HepG2 (cell line): ENCODE results near the gene HIGD1A. TPM values are rescaled to one million over a fixed set of nuclear protein-coding genes. Genes with fewer than 3 reads are reported as not detected.

Source experiments
- ATM ChIP-seq: fragments of 450-650 bp; IDR thresholded peaks from 2 replicates; pipeline ENCODE4 v1.7.1; 2017; ENCODE audit warnings: mild to moderate bottlenecking, borderline replicate concordance
- CEBPB ChIP-seq: IDR thresholded peaks from 2 replicates; pipeline ENCODE4 v1.6.1; 2011; ENCODE audit warnings: low read depth, low read length, improper control_type of control experiment, borderline replicate concordance
- CENPX ChIP-seq: sonication (generic); formaldehyde crosslinking; IDR thresholded peaks from 2 replicates; pipeline ENCODE4 v1.9.0; 2021; ENCODE audit warnings: mild to moderate bottlenecking, missing genetic modification reagents, moderate library complexity
- LCORL ChIP-seq, 2 experiments: fragments of 450-650 bp in 1 of 2; sonication (generic) in 1 of 2; formaldehyde crosslinking in 1 of 2; IDR thresholded peaks; 2 replicates each; pipeline versions ENCODE4 v1.5.0 to v1.6.1; 2017 to 2020; ENCODE audit warnings: antibody characterized with exemption in 1 of 2, missing genetic modification reagents in 1 of 2
- THRA ChIP-seq: sonication (generic); formaldehyde crosslinking; IDR thresholded peaks from 2 replicates; pipeline ENCODE4 v1.4.0; 2020; ENCODE audit warnings: missing genetic modification reagents, borderline replicate concordance
- ZBTB37 ChIP-seq: sonication (generic); formaldehyde crosslinking; IDR thresholded peaks from 2 replicates; pipeline ENCODE4 v1.4.0; 2020; ENCODE audit warnings: mild to moderate bottlenecking, missing genetic modification reagents
- ZNF235 ChIP-seq: sonication (generic); formaldehyde crosslinking; IDR thresholded peaks from 2 replicates; pipeline ENCODE4 v1.8.1; 2023; ENCODE audit warnings: mild to moderate bottlenecking, missing genetic modification reagents, borderline replicate concordance
- ZNF251 ChIP-seq: sonication (generic); formaldehyde crosslinking; IDR thresholded peaks from 2 replicates; pipeline ENCODE4 v1.9.0; 2021; ENCODE audit warnings: mild to moderate bottlenecking, missing genetic modification reagents
- polyA plus RNA-seq, 8 experiments: library from polyadenylated mRNA; depleted of rRNA in 3 of 8; stranded (reverse) in 7 of 8; unstranded in 1 of 8; fragments of >200 nt; fragmentation: Illumina TruSeq in 4 of 8; extraction: Trizol in 4 of 8; gene quantifications; 2 replicates each; pipeline versions ENCODE4 v1.2.1 to v1.2.3, GENCODE V29; 2011 to 2016; ENCODE audit warnings: low read depth in 4 of 8, missing spikeins in 1 of 8, mixed read lengths in 1 of 8; ENCODE audit not compliant: insufficient read depth in 1 of 8
- total RNA-seq, 5 experiments: library from RNA; depleted of rRNA; stranded (reverse); fragments of >200 nt; fragmentation: Illumina TruSeq; extraction: Trizol; gene quantifications; 2 replicates each; pipeline ENCODE4 v1.2.3, GENCODE V29; 2016; ENCODE audit warnings: low read depth in 1 of 5
- TF ChIP-seq, protein P1 (sequence below), 2 experiments: sonication (generic) in 1 of 2; formaldehyde crosslinking in 1 of 2; IDR thresholded peaks; 2 replicates each; pipeline versions ENCODE4 v1.4.0 to v1.6.1; 2016 to 2020; ENCODE audit warnings: borderline replicate concordance in 1 of 2, low read depth in 1 of 2, mild to moderate bottlenecking in 1 of 2, missing genetic modification reagents in 1 of 2
- TF ChIP-seq, protein P2 (sequence below): sonication (generic); formaldehyde crosslinking; IDR thresholded peaks from 2 replicates; pipeline ENCODE4 v1.5.1; 2020; ENCODE audit warnings: missing genetic modification reagents, mild to moderate bottlenecking, borderline replicate concordance

The HIGD1A gene
- total and polyA plus RNA-seq, 2 of the 13 experiments (the other 11 are each of a cell fraction or from before 2014, with no cell fraction given): 222 to 253 TPM

DNA sequence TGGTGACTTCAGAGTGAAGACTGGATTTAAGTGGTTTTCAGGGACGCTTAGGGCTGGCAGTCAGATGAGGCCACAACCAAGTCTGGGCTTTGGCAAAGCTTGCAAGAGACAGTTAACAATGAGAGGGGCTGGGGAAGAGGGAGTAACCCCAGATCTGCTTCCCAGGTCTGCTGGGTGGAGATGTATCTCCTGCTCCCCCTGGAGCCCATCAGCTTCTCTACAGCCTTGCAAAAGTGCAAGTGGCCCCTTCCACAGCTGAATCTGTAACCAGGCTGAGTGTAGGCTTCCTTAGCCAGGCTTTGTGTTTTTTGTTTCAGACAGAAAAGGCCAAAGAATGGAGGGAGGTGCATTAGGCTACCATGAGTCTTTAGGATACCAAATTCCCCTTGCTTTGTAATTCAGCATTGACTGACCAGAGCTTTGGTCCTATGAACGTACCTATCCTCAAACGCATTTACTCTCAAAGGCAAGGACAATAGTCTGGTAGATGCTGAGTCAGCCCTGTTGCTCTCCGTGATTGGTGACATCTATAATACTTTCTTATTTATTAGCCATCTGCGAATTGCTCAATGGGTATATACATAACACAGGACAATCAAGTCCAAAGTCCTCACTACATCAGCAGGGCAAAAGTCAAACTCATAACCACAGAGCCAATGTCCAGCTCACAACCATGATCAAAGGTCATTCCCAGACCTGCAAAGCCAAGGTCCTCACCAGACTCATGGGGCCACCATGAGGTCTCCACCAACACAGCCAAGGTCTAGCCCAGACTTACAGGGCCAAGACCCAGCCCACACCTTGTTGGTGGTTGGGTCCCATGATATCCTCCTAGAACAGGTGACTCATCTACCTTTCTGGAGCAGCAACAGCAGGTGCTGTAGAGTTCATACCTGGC, 48.4 kb downstream of the HIGD1A start (continued):
- peak; percentile 89; the same call in 1 of the 2 replicates for TF ChIP-seq ZBTB37 (CRISPR knock-in tag)
- TF ChIP-seq ZNF235 (CRISPR knock-in tag): no peak
- peak; percentile 17; the same call in 1 of the 2 replicates for TF ChIP-seq LCORL (IDR thresholded peaks at IDR 0.05)
- TF ChIP-seq LCORL (CRISPR knock-in tag; IDR thresholded peaks at IDR 0.05): peak; percentile 45; the same call in 1 of the 2 replicates
- no peak for TF ChIP-seq ZNF251 (CRISPR knock-in tag)
- TF ChIP-seq CENPX (CRISPR knock-in tag): no peak
- TF ChIP-seq, protein P1, sequence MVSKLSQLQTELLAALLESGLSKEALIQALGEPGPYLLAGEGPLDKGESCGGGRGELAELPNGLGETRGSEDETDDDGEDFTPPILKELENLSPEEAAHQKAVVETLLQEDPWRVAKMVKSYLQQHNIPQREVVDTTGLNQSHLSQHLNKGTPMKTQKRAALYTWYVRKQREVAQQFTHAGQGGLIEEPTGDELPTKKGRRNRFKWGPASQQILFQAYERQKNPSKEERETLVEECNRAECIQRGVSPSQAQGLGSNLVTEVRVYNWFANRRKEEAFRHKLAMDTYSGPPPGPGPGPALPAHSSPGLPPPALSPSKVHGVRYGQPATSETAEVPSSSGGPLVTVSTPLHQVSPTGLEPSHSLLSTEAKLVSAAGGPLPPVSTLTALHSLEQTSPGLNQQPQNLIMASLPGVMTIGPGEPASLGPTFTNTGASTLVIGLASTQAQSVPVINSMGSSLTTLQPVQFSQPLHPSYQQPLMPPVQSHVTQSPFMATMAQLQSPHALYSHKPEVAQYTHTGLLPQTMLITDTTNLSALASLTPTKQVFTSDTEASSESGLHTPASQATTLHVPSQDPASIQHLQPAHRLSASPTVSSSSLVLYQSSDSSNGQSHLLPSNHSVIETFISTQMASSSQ (IDR thresholded peaks at IDR 0.05; ENCODE audit: low read depth): no peak
- TF ChIP-seq, protein P1 (CRISPR knock-in tag; IDR thresholded peaks at IDR 0.05; ENCODE audit: borderline replicate concordance): peak; percentile 59; the same call in 1 of the 2 replicates
- peak; percentile 45; the same call in 1 of the 2 replicates for TF ChIP-seq THRA
- TF ChIP-seq ATM: no peak
- peak; percentile 95 for TF ChIP-seq CEBPB
- TF ChIP-seq, protein P2, sequence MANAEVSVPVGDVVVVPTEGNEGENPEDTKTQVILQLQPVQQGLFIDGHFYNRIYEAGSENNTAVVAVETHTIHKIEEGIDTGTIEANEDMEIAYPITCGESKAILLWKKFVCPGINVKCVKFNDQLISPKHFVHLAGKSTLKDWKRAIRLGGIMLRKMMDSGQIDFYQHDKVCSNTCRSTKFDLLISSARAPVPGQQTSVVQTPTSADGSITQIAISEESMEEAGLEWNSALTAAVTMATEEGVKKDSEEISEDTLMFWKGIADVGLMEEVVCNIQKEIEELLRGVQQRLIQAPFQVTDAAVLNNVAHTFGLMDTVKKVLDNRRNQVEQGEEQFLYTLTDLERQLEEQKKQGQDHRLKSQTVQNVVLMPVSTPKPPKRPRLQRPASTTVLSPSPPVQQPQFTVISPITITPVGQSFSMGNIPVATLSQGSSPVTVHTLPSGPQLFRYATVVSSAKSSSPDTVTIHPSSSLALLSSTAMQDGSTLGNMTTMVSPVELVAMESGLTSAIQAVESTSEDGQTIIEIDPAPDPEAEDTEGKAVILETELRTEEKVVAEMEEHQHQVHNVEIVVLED (CRISPR knock-in tag): peak; percentile 24; the same call in 1 of the 2 replicates
